ENCODE data around the gene ARID1B.

GRCh38 chr6:157134402-157135047 is 357.3 kb downstream of the ARID1B start:
- TF ChIP-seq CTCF (IDR thresholded peaks at IDR 0.05) (no peak), USF2 (CRISPR knock-in tag; IDR thresholded peaks at IDR 0.05) (no peak), ATF3 (CRISPR knock-in tag; conservative IDR thresholded peaks at IDR 0.05) (no peak), MXD4 (CRISPR knock-in tag; IDR thresholded peaks at IDR 0.05; ENCODE audit: borderline replicate concordance) (no peak), TEAD4 (CRISPR knock-in tag; IDR thresholded peaks at IDR 0.05) (no peak), NFE2L1 (CRISPR knock-in tag; IDR thresholded peaks at IDR 0.05) (no peak), ELF4 (CRISPR knock-in tag; IDR thresholded peaks at IDR 0.05; ENCODE audit: low read depth) (no peak), ZNF416 (CRISPR knock-in tag; IDR thresholded peaks at IDR 0.05) (no peak)
